Hematopoietic multipotent progenitor cell treated with erythropoietin and hydrocortisone succinate and interleukin-3 and kit ligand, for 8 days (in vitro differentiated cells): ENCODE data around the gene C19orf33.
"Not testable (repeated sequence)": the region's sequence is repeated elsewhere in the genome, so short reads cannot be mapped to it uniquely, and the experiment has no call there.

Experiments used
- DNase-seq: peaks from one replicate; pipeline ENCODE4 v3.0.0-alpha.2; 2015

The C19orf33 gene

DNA sequence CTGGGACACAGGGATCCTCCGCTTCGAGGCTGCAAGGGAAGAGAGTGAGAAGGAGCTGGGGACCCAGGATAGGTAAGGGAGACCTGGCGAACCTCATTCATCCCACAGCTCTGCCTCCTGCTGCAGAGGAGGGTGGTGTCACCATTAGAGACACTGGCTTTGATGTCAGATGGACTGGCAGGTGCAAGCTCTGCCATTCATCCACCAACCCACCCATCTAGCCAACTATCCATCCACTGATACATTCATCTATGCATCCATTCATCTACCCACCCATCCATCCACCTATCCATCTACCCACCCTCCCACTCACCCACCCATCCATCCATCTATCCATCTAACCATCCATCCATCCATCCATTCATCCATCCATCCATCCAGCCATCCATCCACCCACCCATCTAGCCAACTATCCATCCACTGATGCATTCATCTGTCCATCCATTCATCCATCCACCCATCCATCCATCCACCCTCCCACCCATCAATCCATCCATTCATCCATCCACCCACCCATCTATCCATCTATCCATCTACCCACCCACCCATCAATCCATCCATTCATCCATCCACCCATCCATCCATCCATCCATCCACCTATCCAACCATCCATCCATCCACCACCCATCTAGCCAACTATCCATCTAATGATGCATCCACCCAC lies 5.7 kb downstream of the C19orf33 start:
- no peak for DNase-seq

DNA sequence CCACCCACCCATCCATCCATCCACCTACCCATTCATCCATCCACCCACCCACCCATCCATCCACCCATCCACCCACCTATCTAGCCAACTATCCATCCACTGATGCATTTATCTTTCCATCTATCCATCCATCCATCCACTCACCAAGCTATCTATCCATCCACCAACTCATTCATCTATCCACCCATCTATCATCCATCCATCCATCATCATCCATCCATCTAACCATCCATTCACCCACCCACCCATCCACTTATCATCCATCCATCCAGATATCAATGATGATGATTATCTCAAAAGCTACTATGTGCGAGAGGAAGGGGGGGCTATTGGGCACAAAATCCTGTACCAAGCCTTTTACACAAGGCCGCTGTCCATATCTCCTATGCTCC lies 6.2 kb downstream of the C19orf33 start:
- no peak for DNase-seq

DNA sequence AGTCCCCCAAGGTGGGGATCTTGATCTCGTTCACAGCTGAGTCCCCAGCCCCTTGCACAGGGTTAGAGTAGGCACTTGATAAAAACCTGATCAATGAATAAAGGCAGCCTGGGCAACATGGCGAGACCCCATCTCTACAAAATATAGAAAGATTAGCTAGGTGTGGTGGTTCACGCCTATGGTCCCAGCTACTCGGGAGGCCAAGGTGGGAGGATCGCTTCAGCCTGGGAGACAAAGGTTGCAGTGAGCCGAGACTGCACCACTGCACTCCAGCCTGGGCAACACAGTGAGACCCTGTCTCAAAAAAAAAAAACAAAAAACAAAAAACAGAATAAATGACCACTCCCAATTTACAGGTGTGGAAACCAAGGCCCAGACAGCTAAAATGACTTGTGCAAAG lies 6.9 kb downstream of the C19orf33 start:
- no peak for DNase-seq

DNA sequence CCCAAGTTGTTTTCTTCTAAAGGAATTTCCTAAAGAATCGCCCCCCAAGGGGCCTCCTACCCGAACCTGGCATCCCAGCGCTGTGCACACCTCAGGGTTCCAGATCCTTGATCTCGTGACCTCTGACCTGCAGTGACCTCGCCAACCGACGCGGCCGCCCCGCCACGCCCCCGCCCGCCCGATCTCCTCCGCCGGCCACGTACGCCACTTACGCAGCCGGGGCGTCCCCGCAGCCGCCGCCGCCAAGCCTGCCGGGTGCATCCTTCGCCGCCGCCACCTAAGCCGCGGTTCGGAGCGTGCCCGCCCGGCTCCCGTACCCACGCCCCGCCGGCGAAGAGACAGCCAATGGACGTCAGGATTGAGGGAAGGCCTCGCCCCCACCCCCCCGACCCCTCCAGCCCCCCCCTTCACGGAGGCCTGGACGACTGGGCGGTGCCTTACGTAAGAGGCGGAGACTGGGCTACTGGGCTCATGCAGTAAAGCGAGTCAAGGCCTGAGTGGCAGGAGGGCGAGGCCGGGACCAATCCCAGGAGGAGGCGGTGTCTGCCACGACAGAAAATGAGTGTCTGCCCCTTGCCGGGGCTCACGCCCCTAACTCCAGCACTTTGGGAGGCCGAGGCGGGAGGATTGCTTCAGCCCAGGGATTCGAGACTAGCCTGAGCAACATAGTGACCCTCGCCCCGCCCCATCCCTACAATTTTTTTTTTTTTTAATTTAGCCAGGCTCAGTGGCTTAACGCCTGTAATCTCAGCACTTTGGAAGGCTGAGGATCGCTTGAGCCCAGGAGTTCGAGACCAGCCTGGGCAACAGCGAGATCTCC lies 11.8 kb downstream of the C19orf33 start, which contains the start of gene YIF1B:
TSS of gene YIF1B (minus strand) at position 291 of the 820 bp plus-strand sequence. CDS start at position 261, 30 bp downstream.
- peak; percentile 98 for DNase-seq

DNA sequence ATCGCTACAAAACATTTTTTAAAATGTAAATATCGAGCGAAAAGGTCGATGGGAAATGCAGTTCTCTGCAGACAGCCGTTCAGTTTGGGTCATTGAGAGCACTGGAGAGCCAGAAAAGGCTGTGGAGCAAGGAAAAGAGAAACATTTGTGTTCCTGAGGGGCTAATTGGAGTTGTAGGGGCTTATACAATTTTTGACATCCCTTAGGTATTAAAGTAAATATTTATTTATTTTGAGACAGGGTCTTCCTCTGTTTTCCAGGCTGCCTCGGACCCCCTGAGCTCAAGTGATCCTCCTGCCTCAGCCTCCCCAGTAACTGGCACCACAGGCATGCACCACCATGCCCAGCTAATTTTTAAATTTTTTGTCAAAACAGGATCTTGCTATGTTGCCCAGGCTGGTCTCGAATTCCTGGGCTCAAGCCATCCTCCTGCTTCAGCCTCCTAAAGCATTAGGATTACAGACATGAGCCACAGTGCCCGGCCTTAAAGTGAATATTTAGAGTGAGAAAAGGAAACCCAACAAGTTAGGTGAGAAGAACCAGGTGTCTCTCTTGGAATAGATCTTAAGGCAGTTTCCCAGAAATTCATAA lies 12.5 kb downstream of the C19orf33 start:
- DNase-seq = no peak

DNA sequence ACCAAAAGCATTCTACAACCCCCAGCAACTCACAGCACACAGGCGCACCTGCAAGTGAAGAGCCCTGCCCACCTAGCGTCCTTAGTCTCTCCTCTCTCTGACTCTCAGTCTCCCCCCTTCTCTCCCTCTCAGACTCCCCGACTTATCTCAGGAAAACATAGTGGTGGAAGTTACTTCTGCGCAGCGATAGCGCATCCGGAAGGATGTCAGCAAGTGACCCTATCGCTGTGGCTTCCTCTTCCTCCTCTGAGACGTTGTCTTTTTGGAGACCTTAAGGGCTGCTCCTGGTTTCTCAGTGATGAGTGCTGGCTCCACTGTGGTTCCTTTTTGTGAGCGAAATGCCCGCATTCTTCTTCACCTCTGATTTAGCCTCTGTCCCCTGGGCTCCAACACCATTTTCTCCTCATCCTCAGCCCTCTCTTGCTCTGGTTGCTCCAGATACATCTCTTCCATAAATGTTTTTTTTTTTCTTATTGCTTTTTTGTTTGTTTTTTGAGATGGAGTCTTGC lies 13.1 kb downstream of the C19orf33 start:
- DNase-seq = peak; percentile 95

DNA sequence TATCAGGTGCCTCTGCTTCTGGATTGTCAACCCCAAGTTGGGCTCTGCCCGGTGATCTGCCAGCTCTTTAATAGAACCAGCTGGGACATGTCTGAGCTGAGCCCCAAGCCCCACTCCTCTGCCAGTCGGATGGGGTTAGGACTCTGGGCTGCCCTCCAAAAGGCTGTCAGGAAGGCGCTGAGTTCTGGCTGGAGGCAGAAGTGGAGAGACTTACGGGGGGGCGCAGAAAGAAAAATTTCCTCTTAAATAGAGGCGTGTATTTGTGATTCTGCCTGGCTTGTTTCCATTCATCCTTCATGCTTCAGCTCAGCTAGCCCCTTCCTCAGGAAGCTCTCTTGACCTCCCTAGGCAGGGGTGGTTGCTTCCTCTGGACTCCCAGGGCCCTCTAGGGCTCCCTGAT lies 14.6 kb downstream of the C19orf33 start:
- DNase-seq = peak; percentile 27

DNA sequence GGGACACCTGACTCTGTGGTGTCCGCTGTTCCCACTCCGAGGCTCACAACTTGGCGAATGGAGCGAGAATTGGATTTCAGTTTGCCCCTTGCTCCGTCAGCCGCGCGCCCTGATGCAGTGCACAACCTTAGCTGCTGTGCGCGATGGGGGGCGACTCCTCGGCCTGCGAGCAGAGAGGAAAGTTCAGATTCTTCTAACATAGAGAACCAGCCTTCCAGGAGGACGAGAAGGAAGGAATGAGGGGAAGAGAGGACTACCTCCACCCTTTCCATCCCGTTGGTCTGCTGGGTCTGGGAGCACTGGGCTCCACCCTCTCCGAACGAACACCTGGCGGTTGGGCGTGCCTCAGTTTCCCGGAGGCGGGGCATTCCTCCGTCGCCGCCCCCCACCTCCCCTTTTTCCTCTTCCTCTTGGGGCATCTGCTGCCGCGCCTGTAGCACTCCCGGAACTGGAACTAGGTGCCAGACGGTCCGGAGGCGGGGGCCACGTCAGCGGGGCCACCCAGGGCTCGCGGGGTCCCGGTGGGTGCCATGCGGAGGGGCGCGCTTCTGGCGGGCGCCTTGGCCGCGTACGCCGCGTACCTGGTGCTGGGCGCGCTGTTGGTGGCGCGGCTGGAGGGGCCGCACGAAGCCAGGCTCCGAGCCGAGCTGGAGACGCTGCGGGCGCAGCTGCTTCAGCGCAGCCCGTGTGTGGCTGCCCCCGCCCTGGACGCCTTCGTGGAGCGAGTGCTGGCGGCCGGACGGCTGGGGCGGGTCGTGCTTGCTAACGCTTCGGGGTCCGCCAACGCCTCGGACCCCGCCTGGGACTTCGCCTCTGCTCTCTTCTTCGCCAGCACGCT lies 15.6 kb downstream of the C19orf33 start, which contains the start of gene KCNK6:
TSS of gene KCNK6 (plus strand) at position 425 of the 838 bp plus-strand sequence. CDS start at position 531, 106 bp downstream.
- peak; percentile 27 for DNase-seq

DNA sequence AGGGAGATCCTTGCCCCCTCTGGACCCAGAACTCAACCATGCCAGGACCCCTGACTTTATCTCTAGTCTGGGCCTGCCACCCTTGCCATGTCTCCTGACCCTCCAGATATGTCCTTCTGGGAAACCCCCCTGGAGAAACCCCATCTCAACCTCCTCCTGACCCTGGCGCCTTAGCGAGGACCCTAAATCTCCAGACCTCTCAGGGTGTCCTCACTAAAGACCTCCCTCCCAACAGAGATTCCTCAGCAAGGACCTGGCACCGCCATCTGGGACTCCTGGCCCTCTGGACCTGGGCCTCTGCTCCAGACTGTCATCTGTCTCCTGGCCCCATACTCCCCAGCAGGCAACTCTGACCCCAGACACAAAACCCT lies 16.9 kb downstream of the C19orf33 start:
- no peak for DNase-seq

DNA sequence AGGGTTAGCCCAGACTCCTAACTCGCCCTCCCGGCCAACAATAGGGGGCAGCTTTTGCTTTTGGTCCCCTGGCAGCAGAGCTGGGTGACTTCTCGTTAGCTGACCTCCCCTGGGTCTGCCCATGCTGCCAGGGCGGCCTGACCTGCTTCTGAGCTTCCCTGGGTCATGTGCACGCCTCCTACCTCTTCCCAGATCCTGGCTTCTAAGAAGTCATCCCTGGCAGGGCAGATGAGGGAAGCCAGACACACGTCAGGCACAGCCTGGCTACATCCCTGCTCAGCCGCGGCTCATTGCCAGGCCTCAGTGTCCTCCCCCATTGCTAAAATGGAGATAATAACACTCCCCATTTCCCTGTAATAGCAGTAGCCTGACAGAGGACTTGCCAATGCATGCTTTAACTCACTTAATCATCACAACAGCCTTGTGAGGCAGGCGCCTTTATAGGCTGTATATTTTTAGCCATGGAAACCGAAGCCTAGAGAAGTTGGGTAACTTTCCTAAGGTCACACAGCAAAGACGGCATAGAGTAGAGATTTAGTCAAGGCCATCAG lies 17.7 kb downstream of the C19orf33 start:
- no peak for DNase-seq

DNA sequence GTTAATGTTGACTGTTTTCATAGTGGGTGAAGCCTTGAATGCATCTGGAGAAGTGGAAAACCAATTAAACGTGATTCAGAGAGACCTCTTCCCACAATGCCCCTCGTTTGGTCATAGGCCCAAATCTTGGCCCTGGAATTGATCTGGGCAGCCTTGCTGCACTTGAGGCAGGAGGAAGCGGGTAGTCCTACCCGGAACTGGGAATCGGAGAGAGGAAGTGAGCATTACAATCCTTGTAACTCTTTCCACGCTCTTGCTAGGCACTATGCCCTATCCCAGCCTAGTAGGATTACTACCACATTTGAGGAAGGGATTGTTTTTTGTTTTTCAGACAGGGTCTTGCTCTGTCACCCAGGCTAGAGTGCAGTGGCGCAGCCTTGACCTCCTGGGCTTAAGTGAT lies 19.2 kb downstream of the C19orf33 start:
- DNase-seq = no peak

DNA sequence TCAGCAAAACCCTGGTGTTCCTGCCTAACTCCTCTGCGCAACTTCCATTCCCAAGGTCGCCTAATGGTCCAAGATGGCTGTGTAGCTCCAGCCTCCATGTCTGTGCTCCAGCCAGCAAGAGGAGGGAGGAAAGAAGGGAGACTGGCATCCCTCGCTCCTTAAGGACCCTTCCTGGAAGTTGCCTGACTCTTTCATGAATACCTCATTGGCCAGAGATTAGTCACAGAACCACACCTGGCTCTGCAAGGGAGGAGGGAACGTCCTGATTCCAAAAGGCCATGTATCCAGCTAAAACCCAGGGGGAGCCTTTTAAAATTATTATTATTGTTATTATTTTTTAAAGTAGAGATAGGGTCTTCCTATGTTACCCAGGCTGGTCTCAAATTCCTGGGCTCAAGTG lies 20.4 kb downstream of the C19orf33 start:
- no peak for DNase-seq

DNA sequence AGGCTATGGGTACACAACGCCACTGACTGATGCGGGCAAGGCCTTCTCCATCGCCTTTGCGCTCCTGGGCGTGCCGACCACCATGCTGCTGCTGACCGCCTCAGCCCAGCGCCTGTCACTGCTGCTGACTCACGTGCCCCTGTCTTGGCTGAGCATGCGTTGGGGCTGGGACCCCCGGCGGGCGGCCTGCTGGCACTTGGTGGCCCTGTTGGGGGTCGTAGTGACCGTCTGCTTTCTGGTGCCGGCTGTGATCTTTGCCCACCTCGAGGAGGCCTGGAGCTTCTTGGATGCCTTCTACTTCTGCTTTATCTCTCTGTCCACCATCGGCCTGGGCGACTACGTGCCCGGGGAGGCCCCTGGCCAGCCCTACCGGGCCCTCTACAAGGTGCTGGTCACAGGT lies 22.5 kb downstream of the C19orf33 start:
- DNase-seq = no peak

DNA sequence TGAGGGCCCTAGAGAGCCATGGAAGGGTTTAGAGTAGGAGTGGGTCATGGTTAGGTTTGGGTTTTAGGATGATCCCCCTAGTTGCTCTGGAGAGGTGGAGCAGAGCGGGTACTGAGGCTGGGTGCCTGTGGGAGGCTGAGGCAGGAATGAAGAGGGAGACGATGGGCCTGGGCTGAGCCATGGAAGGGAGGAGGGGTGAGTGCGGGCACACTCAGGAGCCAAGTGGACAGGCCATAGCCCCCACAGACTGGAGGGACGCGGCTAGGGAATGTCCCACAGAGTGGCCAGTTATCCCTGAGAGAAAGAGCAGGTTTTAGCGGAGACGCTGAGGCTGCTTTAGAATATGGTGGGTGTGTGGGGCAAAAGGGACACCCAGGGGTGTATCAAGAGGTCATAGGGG lies 25.6 kb downstream of the C19orf33 start:
- no peak for DNase-seq

DNA sequence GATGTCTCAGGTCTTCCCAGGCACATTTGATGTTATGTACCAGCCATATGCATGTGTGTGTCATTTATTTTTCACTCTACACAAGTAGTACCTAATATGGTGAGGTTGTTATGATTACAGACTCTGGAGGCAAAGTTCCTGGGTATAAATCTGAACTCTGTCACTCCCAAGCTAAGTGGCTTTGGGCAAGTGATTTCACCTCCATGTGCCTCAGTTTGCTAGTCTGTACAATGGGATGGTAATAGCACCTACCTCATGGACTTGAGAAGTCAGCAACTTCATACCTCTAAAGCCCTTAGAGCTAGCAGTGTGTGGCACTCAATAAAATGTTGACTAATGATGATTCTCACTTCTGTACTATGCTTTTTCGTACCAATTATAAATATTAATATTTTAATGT lies 27.7 kb downstream of the C19orf33 start:
- no peak for DNase-seq

DNA sequence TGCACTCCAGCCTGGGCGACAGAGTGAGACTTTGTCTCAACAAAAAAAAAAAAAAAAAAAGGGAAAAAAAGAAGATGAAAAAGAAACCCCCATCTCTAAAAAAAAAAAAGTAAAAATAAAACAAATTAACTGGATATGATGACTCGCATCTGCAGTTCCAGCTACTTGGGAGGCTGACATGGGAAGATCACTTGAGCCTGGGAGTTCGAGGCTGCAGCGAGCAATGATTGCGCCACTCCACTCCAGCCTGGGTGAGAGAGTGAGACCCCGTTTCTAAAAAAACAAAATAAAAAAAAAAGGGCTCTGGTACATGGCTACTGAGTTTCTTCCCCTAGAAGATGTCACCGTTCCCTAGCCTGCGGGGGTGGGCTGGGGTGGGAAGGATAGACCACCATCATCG lies 29.2 kb downstream of the C19orf33 start:
- no peak for DNase-seq

DNA sequence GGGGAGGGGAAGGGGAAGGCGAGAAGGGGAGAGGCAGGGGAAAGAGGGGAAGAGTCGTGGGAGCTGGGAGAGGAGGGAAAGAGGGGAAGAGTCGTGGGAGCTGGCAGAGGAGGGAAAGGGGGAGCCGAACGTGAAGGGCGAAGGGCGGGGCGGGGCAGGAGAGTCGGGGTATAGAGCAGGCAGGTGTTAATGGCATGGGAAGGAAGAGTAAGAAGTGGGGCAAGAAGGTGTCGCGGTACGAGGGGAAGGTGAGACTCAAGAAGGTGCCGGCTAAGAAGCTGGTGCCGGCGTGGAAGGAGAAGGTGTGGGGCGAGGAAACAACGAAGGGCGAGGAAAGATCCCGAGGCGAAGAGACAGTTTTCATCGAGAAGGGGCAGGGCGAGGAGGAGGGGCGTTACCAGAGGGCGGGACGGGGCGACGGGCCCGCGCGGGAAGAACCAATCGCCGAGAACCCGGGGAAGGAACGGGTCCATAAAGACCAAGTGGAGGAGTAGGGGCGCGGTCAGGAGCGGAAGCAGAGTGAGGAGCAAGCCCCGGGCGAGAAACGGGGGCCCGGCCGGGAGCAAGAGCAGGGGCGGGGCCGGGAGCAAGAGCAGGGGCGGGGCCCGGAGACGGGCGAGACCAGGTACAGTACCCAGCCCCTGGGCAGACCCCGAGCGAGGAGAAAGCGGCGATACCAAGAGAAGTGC lies 32.0 kb downstream of the C19orf33 start:
- peak; percentile 97 for DNase-seq

DNA sequence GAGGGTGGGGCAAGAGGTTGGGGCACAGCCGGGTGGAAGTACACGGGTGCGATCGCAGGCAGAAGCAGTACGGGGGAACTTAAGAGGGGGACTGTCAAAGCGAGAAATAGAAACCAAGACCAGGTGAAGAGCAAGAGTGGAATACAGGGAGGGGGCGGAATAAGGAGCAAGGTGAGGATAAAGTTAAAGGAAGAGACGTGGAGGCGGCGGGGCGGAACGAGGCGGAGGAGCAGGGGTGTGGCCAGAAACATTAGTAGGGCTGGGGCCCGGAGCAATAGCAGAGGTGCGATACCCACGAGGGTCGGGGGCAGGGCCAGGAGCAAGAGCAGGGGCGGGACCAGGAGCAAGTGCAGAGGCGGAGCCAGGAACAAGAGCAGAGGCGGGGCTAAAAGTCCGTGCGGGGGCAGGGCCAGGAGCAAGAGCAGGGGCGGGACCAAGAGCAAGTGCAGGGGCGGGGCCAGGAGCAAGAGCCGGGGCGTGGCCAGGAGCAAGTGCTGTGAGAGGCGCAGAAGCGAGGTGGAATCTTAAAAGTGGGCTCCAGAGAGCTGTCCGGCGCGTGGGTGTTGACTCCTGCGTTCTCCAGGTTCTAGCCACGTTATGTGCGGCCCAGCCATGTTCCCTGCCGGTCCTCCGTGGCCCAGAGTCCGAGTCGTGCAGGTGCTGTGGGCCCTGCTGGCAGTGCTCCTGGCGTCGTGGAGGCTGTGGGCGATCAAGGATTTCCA lies 32.7 kb downstream of the C19orf33 start:
- peak; percentile 96 for DNase-seq

DNA sequence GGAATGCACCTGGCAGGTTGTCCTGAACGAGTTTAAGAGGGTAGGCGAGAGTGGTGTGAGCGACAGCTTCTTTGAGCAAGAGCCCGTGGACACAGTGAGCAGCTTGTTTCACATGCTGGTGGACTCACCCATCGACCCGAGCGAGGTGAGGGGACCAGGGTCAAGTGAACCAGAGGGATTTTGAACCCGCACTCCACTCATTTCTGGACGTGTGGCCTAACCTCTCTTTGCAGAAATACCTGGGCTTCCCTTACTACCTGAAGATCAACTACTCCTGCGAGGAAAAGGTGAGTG lies 33.3 kb downstream of the C19orf33 start:
- DNase-seq = no peak

DNA sequence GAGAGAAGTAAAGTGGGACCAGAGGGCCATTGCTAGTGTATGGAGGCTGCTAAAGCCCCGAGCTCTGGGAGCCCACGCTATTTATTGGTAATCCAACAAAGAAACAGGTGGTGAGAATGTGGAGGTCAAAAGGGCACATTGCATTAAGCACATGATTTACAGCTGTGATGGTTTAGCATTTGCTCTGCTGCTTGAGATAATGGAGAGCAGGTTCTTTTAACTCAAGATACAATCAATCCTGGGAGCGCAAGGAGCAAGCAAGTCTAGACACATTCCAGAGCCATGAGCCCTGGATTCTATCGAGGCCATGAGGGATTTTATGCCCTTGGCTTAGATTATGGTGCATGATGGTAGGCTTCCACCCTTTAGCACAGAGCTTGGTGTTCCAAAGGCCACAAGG lies 35.0 kb downstream of the C19orf33 start:
- not testable (repeated sequence) for DNase-seq

DNA sequence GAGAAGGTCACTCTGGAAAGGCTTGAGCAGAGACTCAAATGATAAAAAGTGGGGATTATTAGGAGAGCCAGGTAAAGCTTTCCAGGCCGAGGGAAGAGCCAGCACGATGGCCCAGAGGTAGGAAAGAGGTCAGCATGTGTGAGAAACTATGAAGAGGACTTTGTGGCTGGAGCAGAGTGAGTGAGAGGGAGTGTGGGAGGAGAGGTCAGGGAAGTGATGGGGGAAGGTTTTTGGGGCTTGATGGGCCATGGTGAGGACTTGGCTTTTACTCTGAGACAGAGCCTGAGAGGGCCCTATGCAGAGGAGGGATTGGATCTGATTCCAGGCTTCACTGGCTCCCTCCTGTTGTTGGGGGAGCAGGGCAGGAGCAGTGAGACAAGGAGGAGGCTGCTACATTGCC lies 36.9 kb downstream of the C19orf33 start:
- DNase-seq = no peak
